Ascending aorta (tissue), 2 donors: ENCODE data around the gene RAPGEF4. TPM values are rescaled to one million over a fixed set of nuclear protein-coding genes. Genes with fewer than 3 reads are reported as not detected.

Experiments
- DNase-seq, 2 donors: peaks; one replicate each; pipeline ENCODE4 v3.0.0-alpha.2; 2019; ENCODE audit warnings: low spot score in 2 of 2
- H3K27ac ChIP-seq, 2 donors: fragments of 200-600 bp; sonication (generic); one replicate each; pipeline ENCODE4 v1.5.1; 2016 to 2017; ENCODE audit warnings: mild to moderate bottlenecking in 1 of 2
- H3K27me3 ChIP-seq: fragments of 200-600 bp; sonication (generic); one replicate; pipeline ENCODE4 v1.5.1; 2017
- H3K36me3 ChIP-seq, 2 donors: fragments of 200-600 bp; sonication (generic); one replicate each; pipeline ENCODE4 v1.5.1; 2016
- H3K4me1 ChIP-seq, 2 donors: fragments of 200-600 bp; sonication (generic); one replicate each; pipeline ENCODE4 v1.5.1; 2016 to 2017; ENCODE audit warnings: mild to moderate bottlenecking in 1 of 2
- H3K4me3 ChIP-seq, 2 donors: fragments of 200-600 bp; sonication (generic); one replicate each; pipeline ENCODE4 v1.5.1; 2016 to 2017; ENCODE audit warnings: mild to moderate bottlenecking in 1 of 2
- H3K9me3 ChIP-seq, 2 donors: fragments of 200-600 bp; sonication (generic); one replicate each; pipeline ENCODE4 v1.5.1; 2016
- CTCF ChIP-seq, 3 experiments: fragments of 200-600 bp in 2 of 3; fragments of 450-650 bp in 1 of 3; sonication (generic) in 2 of 3; IDR thresholded peaks; one replicate each; pipeline ENCODE4 v1.5.1; 2016 to 2019; ENCODE audit warnings: antibody characterized with exemption in 3 of 3, mild to moderate bottlenecking in 1 of 3, moderate library complexity in 1 of 3
- intact Hi-C: fragments of 100-400 bp; cut with DNase I; formaldehyde crosslinking; loops from one replicate; pipeline ENCODE4 v1.15.1; 2023
- total RNA-seq: library from RNA; depleted of rRNA; stranded (reverse); fragments of >200 nt; gene quantifications from one replicate; pipeline ENCODE4 v1.1.0, GENCODE V29; 2016

RAPGEF4 gene
- total RNA-seq, 1 donor from 2014 or later, result 79.9 TPM

GRCh38 chr2:172931256-172931894, 195.7 kb downstream of the RAPGEF4 start:
- peaks cover 2 to 24% of the 10 kb centered on the region in 2 donors for H3K4me1 ChIP-seq
- intact Hi-C loops, result loop anchor here (1.0 to 5.0 kb wide), 2 partner anchors 67 to 281 kb away; no protein-coding TSS in a partner anchor
- H3K27ac ChIP-seq, result peak overlapping the region; percentile 58 to 62
- no peaks in the 10 kb centered on the region for H3K36me3 ChIP-seq
- peak overlapping the region; percentile 27 to 44 for H3K4me3 ChIP-seq
- H3K27me3 ChIP-seq, result no peaks in the 10 kb centered on the region
- DNase-seq, result no peak
- no peak for TF ChIP-seq CTCF (IDR thresholded peaks at IDR 0.05)
- no peaks in the 10 kb centered on the region for H3K9me3 ChIP-seq

GRCh38 chr2:172931918-172932520, 196.4 kb downstream of the RAPGEF4 start:
- peak in 1 of 2 donors; percentile 76 for DNase-seq
- Histone ChIP-seq H3K27me3 (no peaks in the 10 kb centered on the region), H3K9me3 (no peaks in the 10 kb centered on the region), H3K36me3 (no peaks in the 10 kb centered on the region), H3K4me1 (peaks cover 2 to 20% of the 10 kb centered on the region in 2 donors), H3K27ac (peak overlapping the region; percentile 58 to 62), H3K4me3 (peak overlapping the region; percentile 27 to 44)
- intact Hi-C loops, result loop anchor here (1.0 to 5.0 kb wide), 3 partner anchors 68 to 280 kb away; no protein-coding TSS in a partner anchor
- TF ChIP-seq CTCF (IDR thresholded peaks at IDR 0.05), result peak; percentile 26 to 81 (median 75)

- intact Hi-C loops, result no loop called here
- no peak overlapping the region for H3K27ac ChIP-seq
- no peak for DNase-seq
Observed at GRCh38 chr2:172937884-172938712, 202.5 kb downstream of the RAPGEF4 start.

GRCh38 chr2:172938713-172939375, 203.2 kb downstream of the RAPGEF4 start:
- intact Hi-C loops, result no loop called here
- Histone ChIP-seq H3K27me3 (no peaks in the 10 kb centered on the region), H3K36me3 (no peaks in the 10 kb centered on the region), H3K9me3 (no peaks in the 10 kb centered on the region), H3K4me3 (no peak overlapping the region), H3K4me1 (no peaks in the 10 kb centered on the region), H3K27ac (no peak overlapping the region)
- no peak for DNase-seq
- no peak for TF ChIP-seq CTCF (IDR thresholded peaks at IDR 0.05)

More at GRCh38 chr2:172937884-172938712, 202.5 kb downstream of the RAPGEF4 start:
- no peak for TF ChIP-seq CTCF (IDR thresholded peaks at IDR 0.05)
- H3K27me3 ChIP-seq, result no peaks in the 10 kb centered on the region
- no peaks in the 10 kb centered on the region for H3K36me3 ChIP-seq
- no peaks in the 10 kb centered on the region for H3K4me1 ChIP-seq
- no peak overlapping the region for H3K4me3 ChIP-seq
- no peaks in the 10 kb centered on the region for H3K9me3 ChIP-seq

GRCh38 chr2:172943539-172943938, 207.9 kb downstream of the RAPGEF4 start:
- no peak for DNase-seq
- no peak for TF ChIP-seq CTCF (IDR thresholded peaks at IDR 0.05)
- no peak overlapping the region for H3K27ac ChIP-seq
- H3K4me1 ChIP-seq, result no peaks in the 10 kb centered on the region
- no peaks in the 10 kb centered on the region for H3K36me3 ChIP-seq
- no peak overlapping the region for H3K4me3 ChIP-seq
- no peaks in the 10 kb centered on the region for H3K27me3 ChIP-seq
- H3K9me3 ChIP-seq, result no peaks in the 10 kb centered on the region
- intact Hi-C loops, result no loop called here
